H1 (cell line): ENCODE measurements around the gene SOX15. TPM values are rescaled to one million over a fixed set of nuclear protein-coding genes. Genes with fewer than 3 reads are reported as not detected.

Source experiments
- CTCF ChIA-PET: fragments of 300-600 bp; sonication (Branson Sonifier 250); formaldehyde crosslinking; loops from one replicate; lab custom pipeline; 2021; ENCODE audit not compliant: partially characterized antibody; lab: Charles Lee
- POLR2A ChIA-PET: fragments of 300-600 bp; sonication (Branson Sonifier 250); formaldehyde crosslinking; loops from one replicate; lab custom pipeline; 2021; ENCODE audit warnings: inconsistent platforms; ENCODE audit not compliant: partially characterized antibody; lab: Charles Lee
- DNase-seq, 2 experiments: peaks; one replicate each; pipeline versions ENCODE4 v3.0.0 to v3.0.0-alpha.2; 2010 to 2022; ENCODE audit warnings: low spot score in 2 of 2, low read depth in 1 of 2, mixed read lengths in 1 of 2
- FAIRE-seq: peaks from 2 replicates; lab custom pipeline; 2011; peaks lifted over from hg19 to GRCh38; lab: Jason Lieb, UNC
- H2AFZ ChIP-seq: 2 replicates; pipeline ENCODE4 v1.8.1; 2012; ENCODE audit warnings: low read length, inconsistent platforms
- H2AK5ac ChIP-seq: 2 replicates; pipeline ENCODE4 v1.6.1; 2013; ENCODE audit warnings: low read depth, low read length
- H2BK120ac ChIP-seq: replicated peaks from 2 replicates; pipeline ENCODE3; 2013; ENCODE audit warnings: low read depth, low read length, inconsistent platforms
- H2BK12ac ChIP-seq: 2 replicates; pipeline ENCODE4 v1.6.1; 2013; ENCODE audit warnings: low read depth, low read length
- H2BK15ac ChIP-seq: 2 replicates; pipeline ENCODE4 v1.6.1; 2013; ENCODE audit warnings: low read length
- H2BK20ac ChIP-seq: 2 replicates; pipeline ENCODE4 v1.6.1; 2013; ENCODE audit warnings: low read length
- H2BK5ac ChIP-seq: 2 replicates; pipeline ENCODE4 v1.6.1; 2013; ENCODE audit warnings: low read depth, low read length
- H3K14ac ChIP-seq: 2 replicates; pipeline ENCODE4 v1.6.1; 2013; ENCODE audit warnings: inconsistent platforms; ENCODE audit not compliant: insufficient read length
- H3K18ac ChIP-seq: 2 replicates; pipeline ENCODE4 v1.6.1; 2013; ENCODE audit warnings: low read length; ENCODE audit errors: extremely low read depth
- H3K23ac ChIP-seq: 2 replicates; pipeline ENCODE4 v1.6.1; 2013; ENCODE audit warnings: inconsistent platforms; ENCODE audit not compliant: insufficient read length
- H3K23me2 ChIP-seq: 2 replicates; pipeline ENCODE4 v1.6.1; 2013; ENCODE audit warnings: low read depth, low read length
- H3K27ac ChIP-seq: 2 replicates; pipeline ENCODE4 v1.6.1; 2011; ENCODE audit warnings: low read depth, low read length, inconsistent platforms
- H3K27me3 ChIP-seq, 4 experiments: replicated peaks in 1 of 4; 1 replicate in 1 of 4; 2 replicates in 3 of 4; pipeline versions ENCODE4 v1.6.1 to v1.8.1; 2011 to 2013; ENCODE audit warnings: low read length in 3 of 4, mild to moderate bottlenecking in 3 of 4, inconsistent platforms in 2 of 4, mixed read lengths in 2 of 4, moderate library complexity in 1 of 4; ENCODE audit not compliant: control insufficient read depth in 3 of 4, insufficient read depth in 3 of 4; ENCODE audit errors: extremely low read depth in 1 of 4
- H3K36me3 ChIP-seq, 4 experiments: 2 replicates each; pipeline versions ENCODE4 v1.6.1 to v1.8.1; 2011 to 2013; ENCODE audit warnings: mild to moderate bottlenecking in 4 of 4, low read length in 3 of 4, moderate library complexity in 2 of 4, control low read depth in 1 of 4, inconsistent platforms in 1 of 4; ENCODE audit not compliant: insufficient read depth in 4 of 4, control insufficient read depth in 2 of 4
- H3K4ac ChIP-seq: replicated peaks from 2 replicates; pipeline ENCODE3; 2013; ENCODE audit warnings: low read length, low read depth, mixed read lengths, inconsistent platforms; ENCODE audit not compliant: insufficient read length
- H3K4me1 ChIP-seq, 4 experiments: replicated peaks in 1 of 4; 1 replicate in 1 of 4; 2 replicates in 3 of 4; pipeline versions ENCODE4 v1.6.1 to v1.8.1; 2011 to 2013; ENCODE audit warnings: low read length in 3 of 4, inconsistent platforms in 2 of 4, mixed read lengths in 1 of 4; ENCODE audit not compliant: insufficient read depth in 4 of 4, control insufficient read depth in 3 of 4
- H3K4me2 ChIP-seq, 2 experiments: 2 replicates each; pipeline versions ENCODE4 v1.6.1 to v1.8.1; 2011 to 2013; ENCODE audit warnings: low read depth in 2 of 2, low read length in 2 of 2, control low read depth in 1 of 2, inconsistent platforms in 1 of 2, mild to moderate bottlenecking in 1 of 2; ENCODE audit not compliant: insufficient read depth in 1 of 2
- H3K4me3 ChIP-seq, 4 experiments: fragments of 200-600, 300-600 bp in 1 of 4; sonication (generic), shearing (Covaris generic), sonication (Bioruptor Twin) in 1 of 4; 2 replicates each; pipeline versions ENCODE4 v1.5.1 to v1.8.1; 2011 to 2016; ENCODE audit warnings: low read length in 4 of 4, low read depth in 3 of 4, control low read depth in 2 of 4, inconsistent platforms in 2 of 4, mild to moderate bottlenecking in 2 of 4, mixed read lengths in 1 of 4, moderate library complexity in 1 of 4; ENCODE audit not compliant: insufficient read depth in 2 of 4; ENCODE audit errors: extremely low read depth in 1 of 4
- H3K56ac ChIP-seq: replicated peaks from 2 replicates; pipeline ENCODE3; 2013; ENCODE audit warnings: low read depth, mild to moderate bottlenecking, mixed read lengths, low read length, inconsistent platforms; ENCODE audit not compliant: insufficient read length
- H3K79me1 ChIP-seq: 2 replicates; pipeline ENCODE4 v1.6.1; 2013; ENCODE audit warnings: low read depth, low read length, control low read depth
- H3K79me2 ChIP-seq, 2 experiments: 2 replicates each; pipeline versions ENCODE4 v1.6.1 to v1.8.1; 2012 to 2013; ENCODE audit warnings: low read length in 2 of 2, mild to moderate bottlenecking in 2 of 2, inconsistent platforms in 1 of 2; ENCODE audit not compliant: insufficient read depth in 2 of 2, control insufficient read depth in 1 of 2
- H3K9ac ChIP-seq, 4 experiments: replicated peaks in 1 of 4; 1 replicate in 1 of 4; 2 replicates in 3 of 4; pipeline versions ENCODE4 v1.6.1 to v1.8.1; 2011 to 2013; ENCODE audit warnings: low read depth in 3 of 4, low read length in 3 of 4, control low read depth in 2 of 4, mild to moderate bottlenecking in 2 of 4, moderate library complexity in 2 of 4, inconsistent platforms in 1 of 4; ENCODE audit errors: extremely low read depth in 1 of 4
- H3K9me3 ChIP-seq, 2 experiments: 2 replicates each; pipeline versions ENCODE4 v1.6.1 to v1.8.1; 2012 to 2013; ENCODE audit warnings: mild to moderate bottlenecking in 2 of 2, moderate library complexity in 2 of 2, control low read depth in 1 of 2, inconsistent platforms in 1 of 2, low read depth in 1 of 2, low read length in 1 of 2, mixed read lengths in 1 of 2; ENCODE audit not compliant: insufficient read depth in 2 of 2
- H4K20me1 ChIP-seq, 2 experiments: replicated peaks in 1 of 2; 2 replicates each; pipeline versions ENCODE3 to v1.8.1; 2011 to 2013; ENCODE audit warnings: inconsistent platforms in 2 of 2, low read length in 2 of 2, mild to moderate bottlenecking in 1 of 2; ENCODE audit not compliant: insufficient read depth in 2 of 2, control insufficient read depth in 1 of 2
- H4K5ac ChIP-seq: 2 replicates; pipeline ENCODE4 v1.6.1; 2013; ENCODE audit warnings: low read length, low read depth, mixed read lengths, inconsistent platforms; ENCODE audit not compliant: insufficient read length
- H4K8ac ChIP-seq: 2 replicates; pipeline ENCODE4 v1.8.0; 2013; ENCODE audit warnings: mild to moderate bottlenecking, moderate library complexity, low read length, inconsistent platforms; ENCODE audit not compliant: insufficient read depth; ENCODE audit errors: extremely low read depth
- H4K91ac ChIP-seq: replicated peaks from 2 replicates; pipeline ENCODE3; 2013; ENCODE audit warnings: low read length, mixed read lengths, inconsistent platforms; ENCODE audit not compliant: insufficient read length
- CTBP2 ChIP-seq: IDR thresholded peaks from 2 replicates; pipeline ENCODE4 v1.7.0; 2011; ENCODE audit warnings: borderline replicate concordance, mild to moderate bottlenecking, moderate library complexity, mixed read lengths, low read length; ENCODE audit not compliant: insufficient read depth, insufficient read length
- FOSL1 ChIP-seq: IDR thresholded peaks from 2 replicates; pipeline ENCODE4 v1.6.1; 2011; ENCODE audit warnings: mild to moderate bottlenecking, low read depth, low read length, moderate library complexity; ENCODE audit not compliant: insufficient read depth
- KDM1A ChIP-seq: fragments of 200-600, 300-600 bp; sonication (generic); IDR thresholded peaks from 2 replicates; pipeline ENCODE4 v1.7.1; 2016; ENCODE audit warnings: mild to moderate bottlenecking, low read length, borderline replicate concordance
- NRF1 ChIP-seq: IDR thresholded peaks from 2 replicates; pipeline ENCODE4 v1.6.1; 2011; ENCODE audit warnings: mild to moderate bottlenecking, low read depth, low read length, improper control_type of control experiment
- RFX5 ChIP-seq: IDR thresholded peaks from 2 replicates; pipeline ENCODE4 v1.6.1; 2011; ENCODE audit warnings: low read depth, low read length, improper control_type of control experiment, borderline replicate concordance
- SAP30 ChIP-seq: fragments of 300-600 bp; sonication (generic); IDR thresholded peaks from 2 replicates; pipeline ENCODE4 v1.7.1; 2012; ENCODE audit warnings: low read length, moderate library complexity, mild to moderate bottlenecking, inconsistent platforms; ENCODE audit not compliant: insufficient read depth, insufficient replicate concordance
- SP4 ChIP-seq: IDR thresholded peaks from 2 replicates; pipeline ENCODE4 v1.6.1; 2012; ENCODE audit warnings: low read length, inconsistent platforms
- WGBS, 2 experiments: shearing (Covaris generic) in 1 of 2; methylation state at CpG; one replicate each; pipeline versions ENCODE4 v1.1.6 to v1.1.7; 2013 to 2015; ENCODE audit warnings: low lambda C conversion rate in 2 of 2, mixed read lengths in 2 of 2, inconsistent platforms in 1 of 2, low coverage in 1 of 2, missing lambda C conversion rate in 1 of 2; ENCODE audit not compliant: insufficient replicate concordance in 2 of 2, insufficient coverage in 1 of 2, insufficient read length in 1 of 2; ENCODE audit errors: extremely low coverage in 1 of 2, missing lambda C conversion rate in 1 of 2; 5-methylcytosine and 5-hydroxymethylcytosine counted together
- polyA plus RNA-seq, 7 experiments: library from polyadenylated mRNA; depleted of rRNA in 3 of 7; stranded (reverse) in 5 of 7; unstranded in 2 of 7; fragments of >200 nt in 5 of 7; fragments of 200-250 nt in 2 of 7; gene quantifications; 1 replicate in 5 of 7; 2 replicates in 1 of 7; 4 replicates in 1 of 7; pipeline versions ENCODE4 v1.2.1 to v1.2.3, GENCODE V29; 2011 to 2013; ENCODE audit warnings: missing spikeins in 2 of 7, mixed read lengths in 2 of 7
- total RNA-seq: library from RNA; stranded (reverse); fragmentation: NEBNext Ultra II Directional; extraction: Animal tissue kit (Norgen Biotek cat#: 25700); gene quantifications from 2 replicates; pipeline ENCODE4 v1.2.1, GENCODE V29; 2021
- TF ChIP-seq, protein P1 (sequence below): IDR thresholded peaks from 2 replicates; pipeline ENCODE4 v1.6.1; 2012; ENCODE audit warnings: inconsistent platforms

SOX15 gene
- total and polyA plus RNA-seq, 2 of the 8 experiments (the other 6 are each of a cell fraction or from before 2014, with no cell fraction given), result 14.3 to 26.8 TPM

DNA sequence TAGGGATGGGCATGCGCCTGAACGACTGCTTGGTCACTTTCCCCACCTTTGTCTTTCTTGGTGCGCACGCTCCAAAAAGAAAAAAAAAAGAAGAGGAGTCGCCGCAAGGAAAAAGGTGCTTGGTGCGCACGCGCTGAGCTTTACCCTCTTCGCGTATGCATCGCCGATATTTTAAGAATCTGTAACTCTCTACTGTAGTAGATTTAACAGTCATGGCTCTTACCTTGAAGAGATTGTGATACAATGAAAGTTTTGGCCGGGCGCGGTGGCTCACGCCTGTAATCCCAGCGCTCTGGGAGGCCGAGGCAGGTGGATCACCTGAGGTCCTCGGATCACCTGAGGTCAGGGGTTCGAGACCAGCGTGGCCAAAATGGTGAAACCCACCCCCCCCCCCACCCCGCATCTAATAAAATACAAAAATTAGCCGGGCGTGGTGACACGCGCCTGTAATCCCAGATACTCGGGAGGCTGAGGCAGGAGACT, 25.4 kb upstream of the SOX15 start:
- no peaks in the 10 kb centered on the region for H3K9me3 ChIP-seq
- 0 out of 2 replicates have a peak overlapping the region, but pooled peaks have one; percentile 13 for H3K27ac ChIP-seq
- H3K9ac ChIP-seq, result no peak overlapping the region; a peak in 2 of 7 replicates
- H2BK15ac ChIP-seq, result no peak overlapping the region
- no peak overlapping the region for H3K14ac ChIP-seq
- H3K23me2 ChIP-seq, result peaks cover 6% of the 10 kb centered on the region
- CTCF ChIA-PET, result interaction anchor here (0.6 to 13.4 kb wide), 11 partner anchors 12 to 300 kb away, joined by 3 to 92 read pairs (median 4); partner anchors contain the start of genes SAT2, SHBG, TP53 and WRAP53
- no peak overlapping the region for H4K5ac ChIP-seq
- H2AK5ac ChIP-seq, result no peak overlapping the region
- no peak overlapping the region for H2BK12ac ChIP-seq
- H3K4me1 ChIP-seq, result peaks cover 0 to 5% (median 1%) of the 10 kb centered on the region in 4 experiments; a peak in 4 of 7 replicates
- H3K23ac ChIP-seq, result no peak overlapping the region
- H3K4me2 ChIP-seq, result peak overlapping the region; percentile 55 to 61; a peak in 3 of 4 replicates
- H3K36me3 ChIP-seq, result peaks cover 0 to 5% (median 0%) of the 10 kb centered on the region in 4 experiments; a peak in 2 of 8 replicates
- H3K27me3 ChIP-seq, result no peaks in the 10 kb centered on the region
- TF ChIP-seq CTBP2 (no peak), KDM1A (0 out of 2 replicates have a peak, but pooled peaks have one; percentile 38), FOSL1 (no peak), SP4 (0 out of 2 replicates have a peak, but pooled peaks have one; percentile 74), RFX5 (no peak), NRF1 (peak; percentile 83), SAP30 (no peak)
- TF ChIP-seq, protein P1, sequence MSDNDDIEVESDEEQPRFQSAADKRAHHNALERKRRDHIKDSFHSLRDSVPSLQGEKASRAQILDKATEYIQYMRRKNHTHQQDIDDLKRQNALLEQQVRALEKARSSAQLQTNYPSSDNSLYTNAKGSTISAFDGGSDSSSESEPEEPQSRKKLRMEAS, result peak; percentile 75; the same call in 1 of the 2 replicates
- TF ChIP-seq, all 59 proteins: peak for 4
- Histone ChIP-seq H3K79me2 (peaks cover 4 to 31% of the 10 kb centered on the region in 2 experiments; a peak in 3 of 4 replicates), H4K91ac (no peak overlapping the region), H3K18ac (no peak overlapping the region; the same call in 1 of the 2 replicates), H4K8ac (no peak overlapping the region), H3K56ac (no peak overlapping the region), H3K4ac (no peak overlapping the region), H3K79me1 (peaks cover 18% of the 10 kb centered on the region), H2BK5ac (no peak overlapping the region), H4K20me1 (peaks cover 0 to 9% of the 10 kb centered on the region in 2 experiments), H2AFZ (peak overlapping the region; percentile 48; the same call in 1 of the 2 replicates), H3K4me3 (peak overlapping the region; percentile 29 to 54 (median 36); a peak in 6 of 8 replicates), H2BK120ac (no peak overlapping the region), H2BK20ac (no peak overlapping the region)
- WGBS, 2 experiments, result 8% methylated on average over 21 of the region's 28 CpGs; no CpG with 5 or more reads in 1 of the 2 experiments
- FAIRE-seq, result no peak
- no peak for DNase-seq
- POLR2A ChIA-PET, result interaction anchor here (0.6 to 79.4 kb wide), 10 partner anchors 12 to 86 kb away, joined by 3 to 2272 read pairs (median 10); partner anchors contain the start of genes ATP1B2, CD68, MPDU1 and SAT2
